ENCODE data around the gene PTPRT. TPM values are rescaled to one million over a fixed set of nuclear protein-coding genes. Genes with fewer than 3 reads are reported as not detected.

Gene PTPRT
- total RNA-seq, 4 donors from 2014 or later: 0.63 to 2.2 (median 1.8) TPM

DNA sequence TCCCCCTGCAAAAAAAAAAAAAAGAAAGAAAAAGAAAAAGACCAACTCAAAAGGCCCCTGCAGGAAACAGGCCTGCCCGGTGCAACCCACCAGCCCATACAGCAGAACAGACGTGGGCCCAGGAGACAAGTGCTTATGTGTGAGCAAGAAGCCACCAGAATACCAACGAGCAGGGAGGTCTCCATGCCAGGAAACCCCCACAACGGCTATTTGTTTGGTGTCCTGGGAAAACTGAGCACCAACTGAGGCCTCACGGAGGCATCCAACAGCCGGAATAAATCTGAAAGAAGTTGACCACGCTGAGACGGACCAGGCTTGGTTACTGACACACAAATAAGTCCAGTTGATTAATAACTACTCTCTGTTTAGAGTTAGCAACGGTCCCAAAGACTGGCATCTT lies 29.7 kb downstream of the PTPRT start:
- ATAC-seq (ENCODE audit: low FRiP score) (no peak), DNase-seq (ENCODE audit: low spot score) (no peak)
- TF ChIP-seq, protein P1, sequence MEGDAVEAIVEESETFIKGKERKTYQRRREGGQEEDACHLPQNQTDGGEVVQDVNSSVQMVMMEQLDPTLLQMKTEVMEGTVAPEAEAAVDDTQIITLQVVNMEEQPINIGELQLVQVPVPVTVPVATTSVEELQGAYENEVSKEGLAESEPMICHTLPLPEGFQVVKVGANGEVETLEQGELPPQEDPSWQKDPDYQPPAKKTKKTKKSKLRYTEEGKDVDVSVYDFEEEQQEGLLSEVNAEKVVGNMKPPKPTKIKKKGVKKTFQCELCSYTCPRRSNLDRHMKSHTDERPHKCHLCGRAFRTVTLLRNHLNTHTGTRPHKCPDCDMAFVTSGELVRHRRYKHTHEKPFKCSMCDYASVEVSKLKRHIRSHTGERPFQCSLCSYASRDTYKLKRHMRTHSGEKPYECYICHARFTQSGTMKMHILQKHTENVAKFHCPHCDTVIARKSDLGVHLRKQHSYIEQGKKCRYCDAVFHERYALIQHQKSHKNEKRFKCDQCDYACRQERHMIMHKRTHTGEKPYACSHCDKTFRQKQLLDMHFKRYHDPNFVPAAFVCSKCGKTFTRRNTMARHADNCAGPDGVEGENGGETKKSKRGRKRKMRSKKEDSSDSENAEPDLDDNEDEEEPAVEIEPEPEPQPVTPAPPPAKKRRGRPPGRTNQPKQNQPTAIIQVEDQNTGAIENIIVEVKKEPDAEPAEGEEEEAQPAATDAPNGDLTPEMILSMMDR (IDR thresholded peaks at IDR 0.05): no peak

DNA sequence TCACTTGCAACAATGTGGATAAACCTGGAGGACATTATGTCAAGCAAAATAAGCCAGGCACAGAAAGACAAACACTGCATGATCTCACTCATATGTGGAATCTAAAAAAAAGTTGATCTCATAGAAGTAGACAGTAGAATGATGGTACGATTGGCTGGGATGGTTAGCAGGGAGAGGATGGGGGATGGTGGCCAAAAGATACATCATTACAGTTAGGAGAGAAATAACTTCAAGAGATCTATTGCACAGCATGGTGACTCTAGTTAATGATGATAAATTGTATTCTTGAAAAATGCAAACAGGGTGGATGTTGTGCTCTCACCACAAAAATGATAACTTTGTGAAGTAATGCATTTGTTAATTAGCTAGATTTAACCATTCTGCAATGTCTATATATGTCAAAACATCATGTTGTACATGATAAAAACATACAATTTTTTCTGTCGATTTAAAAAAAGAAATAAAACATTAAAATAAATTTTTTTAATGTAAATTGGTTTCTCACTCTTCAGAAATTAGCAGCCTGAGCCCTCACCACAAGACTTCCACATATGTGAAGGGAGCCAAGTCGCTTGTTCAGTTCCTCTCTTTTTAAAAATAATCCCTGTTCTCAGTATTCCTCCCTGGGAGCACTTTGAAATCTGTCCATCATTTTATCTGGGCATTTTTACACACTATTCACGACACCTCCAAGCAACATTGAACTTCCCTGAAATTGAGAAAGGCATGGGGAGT lies 34.2 kb downstream of the PTPRT start:
- ATAC-seq (ENCODE audit: low FRiP score): no peak
- no peak for DNase-seq (ENCODE audit: low spot score)
- TF ChIP-seq, protein P1 (IDR thresholded peaks at IDR 0.05): no peak

- TF ChIP-seq, protein P1 (IDR thresholded peaks at IDR 0.05): no peak
- DNase-seq (ENCODE audit: low spot score) (no peak), ATAC-seq (ENCODE audit: low FRiP score) (no peak)
Measured at GRCh38 chr20:43151901-43152300, 37.8 kb downstream of the PTPRT start.

GRCh38 chr20:43151256-43151655 lies 38.5 kb downstream of the PTPRT start:
- ATAC-seq (ENCODE audit: low FRiP score) (no peak), DNase-seq (ENCODE audit: low spot score) (no peak)
- TF ChIP-seq, protein P1 (IDR thresholded peaks at IDR 0.05): no peak

DNA sequence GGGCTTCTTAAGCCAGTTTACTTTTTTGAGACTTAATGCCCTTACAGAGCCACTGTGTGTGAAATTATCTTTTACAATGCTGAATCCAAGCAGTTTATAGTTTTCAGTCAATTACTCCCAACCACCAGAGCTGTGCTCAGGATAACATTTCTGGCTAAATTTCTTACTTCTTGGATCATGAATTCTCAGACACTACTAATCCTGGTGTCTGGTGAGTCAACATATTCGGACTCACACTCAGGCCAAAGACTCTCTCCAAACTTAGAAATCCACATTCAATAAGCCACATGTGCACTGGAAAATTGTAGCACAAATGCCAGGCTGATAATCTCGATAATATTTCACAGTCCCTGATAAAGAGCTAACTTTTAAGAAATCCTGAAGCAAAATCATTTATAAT lies 49.0 kb downstream of the PTPRT start:
- DNase-seq (ENCODE audit: low spot score) (no peak), ATAC-seq (ENCODE audit: low FRiP score) (no peak)
- TF ChIP-seq, protein P1 (IDR thresholded peaks at IDR 0.05): no peak

GRCh38 chr20:43138061-43138770 lies 51.5 kb downstream of the PTPRT start:
- TF ChIP-seq, protein P1 (IDR thresholded peaks at IDR 0.05): no peak
- ATAC-seq (ENCODE audit: low FRiP score): no peak

DNA sequence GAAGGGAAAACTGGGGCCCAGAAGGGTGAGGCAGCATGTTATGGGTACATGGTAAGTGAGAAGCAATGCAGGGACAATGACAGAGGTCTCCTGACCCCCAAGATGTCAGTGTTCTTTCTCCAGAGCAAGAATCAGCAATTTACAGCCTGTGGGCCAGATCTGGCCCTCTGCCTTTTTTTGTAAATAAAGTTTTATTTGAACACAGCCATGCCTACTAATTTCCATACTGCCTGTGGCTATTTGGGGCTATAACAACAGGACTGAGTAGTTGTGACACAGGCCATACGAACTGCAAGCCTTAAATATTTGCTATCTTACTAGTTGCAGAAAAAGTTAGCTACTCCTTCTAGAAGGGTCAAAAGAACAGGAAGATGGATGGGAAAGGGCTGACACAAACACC lies 52.5 kb downstream of the PTPRT start:
- DNase-seq (ENCODE audit: low spot score) (no peak), ATAC-seq (ENCODE audit: low FRiP score) (no peak)
- TF ChIP-seq, protein P1 (IDR thresholded peaks at IDR 0.05): no peak

More at GRCh38 chr20:43138061-43138770, 51.5 kb downstream of the PTPRT start:
- DNase-seq (ENCODE audit: low spot score): no peak
